Activated CD4-positive, alpha-beta T cell treated with anti-CD3 and anti-CD28 coated beads for 36 hours (primary cell): ENCODE measurements around the gene GTF2IRD1. TPM values are rescaled to one million over a fixed set of nuclear protein-coding genes. Genes with fewer than 3 reads are reported as not detected.
"Not testable (repeated sequence)": the region's sequence is repeated elsewhere in the genome, so short reads cannot be mapped to it uniquely, and the experiment has no call there.

Source experiments
- ATAC-seq: fragments of 200-7000 bp; cut with Tn5 transposase; one replicate; pipeline ENCODE4 v1.10.0; 2021; ENCODE audit warnings: mild to moderate bottlenecking, moderate library complexity
- CTCF ChIA-PET: fragments of 350-600 bp; sonication (Branson Sonifier 250); formaldehyde crosslinking; loops from one replicate; lab custom pipeline; 2021; ENCODE audit warnings: antibody characterized with exemption; lab: Charles Lee
- POLR2A ChIA-PET: fragments of 350-600 bp; sonication (Branson Sonifier 250); formaldehyde crosslinking; loops from one replicate; lab custom pipeline; 2021; ENCODE audit warnings: antibody characterized with exemption, inconsistent platforms; lab: Charles Lee
- DNase-seq: peaks from one replicate; pipeline ENCODE4 v3.0.0-alpha.2; 2020
- H3K27ac Mint-ChIP-seq: one replicate; pipeline ENCODE4 v1.8.0; 2021; ENCODE audit warnings: mixed read lengths
- H3K27me3 Mint-ChIP-seq: one replicate; pipeline ENCODE4 v1.8.0; 2021; ENCODE audit warnings: mixed read lengths
- H3K36me3 Mint-ChIP-seq: one replicate; pipeline ENCODE4 v1.8.0; 2021; ENCODE audit warnings: low read depth, mixed read lengths
- H3K4me1 Mint-ChIP-seq: one replicate; pipeline ENCODE4 v1.8.0; 2021; ENCODE audit warnings: mixed read lengths
- H3K4me3 Mint-ChIP-seq: one replicate; pipeline ENCODE4 v1.8.0; 2021; ENCODE audit warnings: mild to moderate bottlenecking, moderate library complexity, mixed read lengths
- H3K9me3 Mint-ChIP-seq: one replicate; pipeline ENCODE4 v1.8.0; 2021; ENCODE audit warnings: low read depth, mixed read lengths
- intact Hi-C, 2 experiments: fragments of 100-400 bp; cut with DNase I in 1 of 2; cut with micrococcal nuclease in 1 of 2; formaldehyde crosslinking; loops; one replicate each; pipeline versions ENCODE4 v1.14.2 to v1.15.1; 2022 to 2024; cut with DNase I, micrococcal nuclease
- total RNA-seq, 2 experiments: library from RNA; stranded (reverse); gene quantifications; one replicate each; pipeline ENCODE4 v1.2.3, GENCODE V29; 2021

The GTF2IRD1 gene
- total RNA-seq, 2 experiments from 2014 or later, result 4.6 to 5.3 TPM

- H3K4me1 Mint-ChIP-seq, result no peaks in the 10 kb centered on the region
- ChIA-PET POLR2A (no interaction called here), CTCF (no interaction called here)
- intact Hi-C loops, result no loop called here
- no peaks in the 10 kb centered on the region for H3K27me3 Mint-ChIP-seq
- H3K27ac Mint-ChIP-seq, result no peak overlapping the region
- H3K9me3 Mint-ChIP-seq, result no peaks in the 10 kb centered on the region
- ATAC-seq (no peak), DNase-seq (no peak)
- H3K36me3 Mint-ChIP-seq, result no peaks in the 10 kb centered on the region
- H3K4me3 Mint-ChIP-seq, result no peak overlapping the region
These were observed 41.7 kb downstream of the GTF2IRD1 start for GRCh38 chr7:74495112-74496086.

GRCh38 chr7:74496272-74496671 lies 42.6 kb downstream of the GTF2IRD1 start:
- ChIA-PET CTCF (no interaction called here), POLR2A (no interaction called here)
- Mint-ChIP-seq H3K4me3 (no peak overlapping the region), H3K36me3 (no peaks in the 10 kb centered on the region), H3K9me3 (no peaks in the 10 kb centered on the region), H3K27ac (no peak overlapping the region), H3K27me3 (no peaks in the 10 kb centered on the region), H3K4me1 (no peaks in the 10 kb centered on the region)
- intact Hi-C loops, result no loop called here
- DNase-seq, result no peak
- ATAC-seq, result no peak

DNA sequence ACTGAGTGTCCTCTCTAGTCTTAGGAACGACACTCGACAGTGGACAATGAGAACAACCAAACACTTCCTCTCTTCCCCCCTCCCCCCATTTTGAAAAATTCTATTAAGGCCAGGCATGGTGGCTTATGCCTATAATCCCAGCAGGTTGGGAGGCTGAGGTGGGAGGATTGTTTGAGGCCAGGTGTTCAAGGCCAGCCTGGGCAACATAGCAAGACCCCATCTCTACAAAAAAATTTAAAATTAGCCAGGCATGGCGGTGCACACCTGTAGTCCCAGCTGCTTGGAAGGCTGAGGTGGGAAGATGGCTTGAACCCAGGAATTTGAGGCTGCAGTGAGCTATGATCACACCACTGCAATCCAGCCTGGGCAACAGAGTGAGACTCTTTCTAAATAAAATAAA lies 43.1 kb downstream of the GTF2IRD1 start:
- CTCF ChIA-PET, result interaction anchor here (0.6 kb wide), 1 partner anchor 13 kb away, joined by 3 read pairs; no protein-coding TSS in a partner anchor
- POLR2A ChIA-PET, H3K9me3 Mint-ChIP-seq, intact Hi-C loops, H3K27ac Mint-ChIP-seq, H3K4me1 Mint-ChIP-seq, H3K36me3 Mint-ChIP-seq, H3K27me3 Mint-ChIP-seq, ATAC-seq, DNase-seq, H3K4me3 Mint-ChIP-seq: not testable (repeated sequence)

DNA sequence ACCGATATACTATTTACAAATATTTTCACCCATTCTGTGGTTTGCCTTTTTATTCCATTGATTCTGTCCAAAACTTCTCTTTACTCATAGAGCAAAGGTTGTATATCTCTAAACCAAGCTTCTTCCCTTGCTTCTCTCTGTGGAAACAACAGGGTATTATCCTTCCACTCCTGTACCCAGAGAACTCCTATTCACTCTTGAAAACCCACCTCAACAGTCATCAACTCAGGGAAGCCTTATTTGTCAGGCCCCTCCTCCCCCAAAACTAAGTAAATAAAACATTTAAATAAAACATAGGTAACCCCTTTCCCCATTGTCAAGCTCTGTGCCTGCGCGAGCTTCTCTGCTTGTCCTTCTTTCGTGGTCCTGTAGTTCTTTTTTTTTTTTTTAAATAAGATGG lies 44.6 kb downstream of the GTF2IRD1 start:
- Mint-ChIP-seq H3K9me3 (no peaks in the 10 kb centered on the region), H3K27me3 (no peaks in the 10 kb centered on the region), H3K36me3 (no peaks in the 10 kb centered on the region), H3K4me1 (no peaks in the 10 kb centered on the region), H3K4me3 (no peak overlapping the region), H3K27ac (no peak overlapping the region)
- no peak for DNase-seq
- no peak for ATAC-seq
- CTCF ChIA-PET, result interaction anchor here (0.6 to 0.8 kb wide), 2 partner anchors 12 to 206 kb away, joined by 3 to 5 read pairs; no protein-coding TSS in a partner anchor
- POLR2A ChIA-PET, result interaction anchor here (0.6 kb wide), 1 partner anchor 74 kb away, joined by 7 read pairs; no protein-coding TSS in a partner anchor
- intact Hi-C loops, result no loop called here

DNA sequence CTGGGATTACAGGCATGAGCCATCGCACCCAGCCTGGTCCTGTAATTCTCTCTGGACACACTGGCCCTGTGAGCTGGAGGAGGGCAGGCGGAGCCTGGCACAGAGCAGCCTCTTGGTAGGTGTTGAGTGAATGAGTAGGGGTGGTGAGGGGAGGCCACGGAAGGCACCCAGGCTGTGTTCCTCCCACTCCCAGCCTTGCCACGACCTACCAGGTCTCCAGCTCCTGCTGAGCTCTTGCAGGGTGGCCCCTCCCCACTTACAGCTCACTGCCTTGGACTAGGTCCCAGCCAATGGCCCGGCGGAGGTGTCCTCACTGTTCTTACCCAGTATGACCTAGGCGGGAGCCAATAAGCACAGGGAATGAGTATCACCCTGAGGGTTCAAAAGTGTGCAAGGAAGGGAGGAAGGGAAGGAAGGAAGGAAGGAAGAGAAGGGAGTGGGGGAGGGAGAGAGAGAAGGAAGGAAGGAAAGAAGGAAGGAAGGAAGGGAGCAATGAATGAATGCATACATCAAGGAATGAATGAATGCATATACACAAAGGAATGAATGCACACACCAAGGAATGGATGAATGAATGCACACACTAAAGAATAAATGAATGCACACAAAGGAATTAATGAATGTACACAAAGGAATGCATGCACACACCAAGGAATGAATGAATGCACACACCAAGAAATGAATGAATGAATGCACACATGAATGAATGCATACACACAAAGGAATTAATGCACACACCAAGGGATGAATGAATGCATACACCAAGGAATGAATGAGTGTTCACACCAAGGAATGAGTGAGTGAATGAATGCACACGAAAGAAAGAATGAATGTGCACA lies 45.5 kb downstream of the GTF2IRD1 start:
- POLR2A ChIA-PET, result no interaction called here
- ATAC-seq, result no peak
- CTCF ChIA-PET, result interaction anchor here (0.6 kb wide), 1 partner anchor 99 kb away, joined by 3 read pairs; no protein-coding TSS in a partner anchor
- Mint-ChIP-seq H3K9me3 (no peaks in the 10 kb centered on the region), H3K36me3 (no peaks in the 10 kb centered on the region), H3K4me3 (no peak overlapping the region), H3K4me1 (no peaks in the 10 kb centered on the region), H3K27ac (no peak overlapping the region), H3K27me3 (no peaks in the 10 kb centered on the region)
- intact Hi-C loops, result no loop called here
- DNase-seq, result no peak

DNA sequence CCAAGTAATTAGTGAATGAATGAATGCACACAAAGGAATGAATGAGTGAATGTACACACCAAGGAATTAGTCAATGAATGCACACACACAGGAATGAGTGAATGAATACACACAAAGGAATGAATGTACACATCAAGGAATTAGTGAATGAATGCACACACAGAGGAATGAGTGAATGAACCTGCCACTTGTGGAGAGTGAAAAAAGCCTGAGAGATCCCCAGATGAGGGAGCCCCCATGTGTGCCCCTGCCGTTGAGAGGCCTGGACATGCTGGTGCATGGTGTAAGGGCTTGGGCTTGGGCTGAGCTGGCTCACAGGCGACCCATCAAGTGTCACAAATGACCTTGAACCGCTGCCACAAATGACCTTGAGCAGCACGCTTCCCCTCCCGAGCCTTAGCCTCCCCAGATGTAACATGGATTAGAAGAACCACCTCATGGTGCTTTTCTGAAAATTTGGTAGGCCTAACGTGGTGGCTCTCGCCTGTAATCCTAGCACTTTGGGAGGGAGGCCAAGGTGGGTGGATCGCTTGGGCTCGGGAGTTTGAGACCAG lies 46.2 kb downstream of the GTF2IRD1 start:
- intact Hi-C loops, result no loop called here
- CTCF ChIA-PET, result interaction anchor here (0.9 kb wide), 1 partner anchor 61 kb away, joined by 3 read pairs; no protein-coding TSS in a partner anchor
- Mint-ChIP-seq H3K27ac (no peak overlapping the region), H3K9me3 (no peaks in the 10 kb centered on the region), H3K4me1 (no peaks in the 10 kb centered on the region), H3K4me3 (no peak overlapping the region), H3K36me3 (no peaks in the 10 kb centered on the region), H3K27me3 (no peaks in the 10 kb centered on the region)
- POLR2A ChIA-PET, result no interaction called here
- DNase-seq (no peak), ATAC-seq (no peak)

DNA sequence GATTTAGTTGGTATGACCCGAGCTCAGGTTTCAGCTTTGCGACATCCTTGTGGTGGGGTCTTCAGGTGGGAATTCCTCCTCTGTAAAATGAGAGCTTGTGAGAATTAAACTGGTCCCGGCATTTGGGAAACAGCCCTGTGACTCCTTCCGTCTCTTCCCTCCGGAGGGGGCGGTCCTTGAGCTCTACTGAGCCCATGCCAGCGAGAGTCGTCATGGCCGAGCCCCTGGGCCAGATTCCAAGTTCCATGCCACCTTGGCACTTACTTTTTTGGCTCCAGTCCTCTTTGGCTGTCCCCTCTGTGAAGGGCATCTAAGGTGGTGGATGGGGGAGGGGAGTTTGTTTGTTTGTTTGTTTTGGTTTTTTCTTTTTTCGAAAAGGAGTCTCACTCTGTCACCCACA lies 47.6 kb downstream of the GTF2IRD1 start:
- Mint-ChIP-seq H3K4me1 (no peaks in the 10 kb centered on the region), H3K4me3 (no peak overlapping the region), H3K36me3 (no peaks in the 10 kb centered on the region), H3K27ac (no peak overlapping the region), H3K9me3 (no peaks in the 10 kb centered on the region), H3K27me3 (no peaks in the 10 kb centered on the region)
- DNase-seq (no peak), ATAC-seq (no peak)
- intact Hi-C loops, result no loop called here
- ChIA-PET POLR2A (no interaction called here), CTCF (interaction anchor here (0.8 kb wide), 1 partner anchor 91 kb away, joined by 3 read pairs; no protein-coding TSS in a partner anchor)

GRCh38 chr7:74502216-74502891 lies 48.6 kb downstream of the GTF2IRD1 start:
- intact Hi-C loops, result no loop called here
- H3K36me3 Mint-ChIP-seq, result no peaks in the 10 kb centered on the region
- no peaks in the 10 kb centered on the region for H3K9me3 Mint-ChIP-seq
- DNase-seq (no peak), ATAC-seq (no peak)
- no peaks in the 10 kb centered on the region for H3K4me1 Mint-ChIP-seq
- H3K4me3 Mint-ChIP-seq, result no peak overlapping the region
- POLR2A ChIA-PET, result no interaction called here
- no peaks in the 10 kb centered on the region for H3K27me3 Mint-ChIP-seq
- no peak overlapping the region for H3K27ac Mint-ChIP-seq
- CTCF ChIA-PET, result interaction anchor here (0.7 kb wide), 1 partner anchor 41 kb away, joined by 4 read pairs; no protein-coding TSS in a partner anchor

DNA sequence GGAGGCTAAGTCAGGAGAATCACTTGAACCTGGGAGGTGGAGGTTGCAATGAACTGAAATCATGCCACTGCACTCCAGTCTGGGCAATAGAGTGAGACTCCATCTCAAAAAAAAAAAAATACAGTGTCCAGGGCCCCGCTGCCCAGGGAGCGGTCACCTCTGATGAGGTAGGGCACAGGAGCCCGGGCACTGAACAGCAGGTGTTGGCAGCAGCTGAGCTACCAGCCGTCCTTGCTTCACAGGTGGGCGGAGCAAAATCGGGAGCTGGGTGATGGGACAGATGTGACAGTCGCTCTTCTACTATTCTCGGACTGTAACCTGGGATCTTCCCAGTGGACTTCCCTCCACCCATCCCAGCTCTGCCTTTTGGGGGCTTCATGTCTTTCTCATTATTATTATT lies 49.4 kb downstream of the GTF2IRD1 start:
- H3K4me1 Mint-ChIP-seq, result no peaks in the 10 kb centered on the region
- no peaks in the 10 kb centered on the region for H3K9me3 Mint-ChIP-seq
- CTCF ChIA-PET, result no interaction called here
- ATAC-seq (no peak), DNase-seq (no peak)
- H3K27ac Mint-ChIP-seq, result no peak overlapping the region
- H3K36me3 Mint-ChIP-seq, result no peaks in the 10 kb centered on the region
- H3K4me3 Mint-ChIP-seq, result no peak overlapping the region
- intact Hi-C loops, result no loop called here
- H3K27me3 Mint-ChIP-seq, result no peaks in the 10 kb centered on the region
- POLR2A ChIA-PET, result interaction anchor here (0.6 kb wide), 1 partner anchor 124 kb away, joined by 6 read pairs; no protein-coding TSS in a partner anchor

DNA sequence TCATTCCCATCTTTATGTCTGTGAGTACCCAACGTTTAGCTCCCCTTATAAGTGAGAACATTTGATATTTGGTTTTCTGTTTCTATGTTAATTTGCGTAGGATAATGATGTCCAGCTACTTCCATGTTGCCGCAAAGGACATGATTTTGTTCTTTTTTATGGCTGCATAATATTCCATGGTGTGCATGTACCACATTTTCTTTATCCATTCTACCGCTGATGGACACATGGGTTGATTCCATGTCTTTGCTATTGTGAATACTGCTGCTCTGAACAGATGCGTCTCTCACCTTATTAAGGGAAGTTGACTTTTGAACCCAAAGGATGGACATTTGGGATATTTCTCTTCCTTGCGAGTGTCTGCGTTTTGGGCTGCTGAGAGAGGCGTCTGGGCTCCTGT lies 50.2 kb downstream of the GTF2IRD1 start:
- DNase-seq, result no peak
- Mint-ChIP-seq H3K9me3 (no peaks in the 10 kb centered on the region), H3K4me3 (no peak overlapping the region), H3K27me3 (no peaks in the 10 kb centered on the region), H3K36me3 (no peaks in the 10 kb centered on the region), H3K4me1 (no peaks in the 10 kb centered on the region), H3K27ac (no peak overlapping the region)
- no peak for ATAC-seq
- POLR2A ChIA-PET, result no interaction called here
- intact Hi-C loops, result no loop called here
- CTCF ChIA-PET, result no interaction called here
